GM03348 (cell line): ENCODE measurements around the gene NAT10.
A peak's percentile ranks its signal among the peaks of the same experiment; 100 is the strongest.

Source experiments
- DNase-seq: peaks from one replicate; pipeline ENCODE4 v3.0.0; 2012; ENCODE audit warnings: low spot score

The NAT10 gene

GRCh38 chr11:34150494-34151151 is 45.2 kb downstream of the NAT10 start:
- DNase-seq: peak; percentile 83

- no peak for DNase-seq
Observed at GRCh38 chr11:34151166-34151565, 45.7 kb downstream of the NAT10 start.

- DNase-seq: no peak
Observed at GRCh38 chr11:34151916-34152845, 46.8 kb downstream of the NAT10 start.

- no peak for DNase-seq
Observed at GRCh38 chr11:34154059-34154875, 48.8 kb downstream of the NAT10 start.

- DNase-seq: no peak
Observed at GRCh38 chr11:34155057-34155756, 49.8 kb downstream of the NAT10 start.

- DNase-seq: no peak
Observed at GRCh38 chr11:34155757-34156062, 50.3 kb downstream of the NAT10 start.

GRCh38 chr11:34157163-34157562 is 51.7 kb downstream of the NAT10 start:
- DNase-seq: no peak

GRCh38 chr11:34158661-34159060 is 53.2 kb downstream of the NAT10 start:
- no peak for DNase-seq

GRCh38 chr11:34160049-34160721 is 54.8 kb downstream of the NAT10 start:
- DNase-seq: no peak

GRCh38 chr11:34160791-34161190 is 55.4 kb downstream of the NAT10 start:
- DNase-seq: no peak

- DNase-seq: no peak
Observed at GRCh38 chr11:34161361-34161760, 55.9 kb downstream of the NAT10 start.

- no peak for DNase-seq
Observed at GRCh38 chr11:34161812-34162492, 56.5 kb downstream of the NAT10 start.

- no peak for DNase-seq
Observed at GRCh38 chr11:34162493-34162820, 57.0 kb downstream of the NAT10 start.

GRCh38 chr11:34162856-34163255 is 57.4 kb downstream of the NAT10 start:
- no peak for DNase-seq

GRCh38 chr11:34165121-34165520 is 59.7 kb downstream of the NAT10 start:
- no peak for DNase-seq

GRCh38 chr11:34165786-34166555 is 60.5 kb downstream of the NAT10 start:
- DNase-seq: no peak

GRCh38 chr11:34166806-34167740 is 61.6 kb downstream of the NAT10 start:
- no peak for DNase-seq

- DNase-seq: no peak
Observed at GRCh38 chr11:34167961-34168360, 62.5 kb downstream of the NAT10 start.
